K562 (cell line): Measurements from ENCODE around the gene UTS2R. TPM values are rescaled to one million over a fixed set of nuclear protein-coding genes. Genes with fewer than 3 reads are reported as not detected.

Experiments used
- ADNP ChIP-seq: fragments of 200-800 bp; sonication (Bioruptor generic); IDR thresholded peaks from 2 replicates; pipeline ENCODE4 v1.6.1; 2016; ENCODE audit warnings: missing genetic modification characterization, missing compliant biosample characterization
- ARID2 ChIP-seq: fragments of 450-650 bp; IDR thresholded peaks from 2 replicates; pipeline ENCODE4 v1.6.1; 2017; ENCODE audit warnings: antibody characterized with exemption, mild to moderate bottlenecking
- EP400 ChIP-seq: fragments of 450-650 bp; IDR thresholded peaks from 2 replicates; pipeline ENCODE4 v1.6.1; 2017; ENCODE audit warnings: antibody characterized with exemption, mild to moderate bottlenecking, moderate library complexity
- FOXJ2 ChIP-seq: fragments of 200-800 bp; sonication (Bioruptor generic); IDR thresholded peaks from 2 replicates; pipeline ENCODE4 v1.6.1; 2016; ENCODE audit warnings: missing genetic modification characterization, missing compliant biosample characterization
- HMG20A ChIP-seq: fragments of 450-650 bp; formaldehyde crosslinking; conservative IDR thresholded peaks from 2 replicates; pipeline ENCODE4 v1.4.0; 2020; ENCODE audit warnings: mild to moderate bottlenecking, mixed read lengths
- HOXB6 ChIP-seq: fragments of 250-450 bp; sonication (Bioruptor Pico); IDR thresholded peaks from 2 replicates; pipeline ENCODE4 v1.5.1; 2022; ENCODE audit warnings: mild to moderate bottlenecking, borderline replicate concordance
- KLF13 ChIP-seq: fragments of 450-650 bp; IDR thresholded peaks from 2 replicates; pipeline ENCODE4 v1.6.1; 2016; ENCODE audit warnings: missing genetic modification characterization, low read depth, mild to moderate bottlenecking, missing compliant biosample characterization, moderate library complexity, borderline replicate concordance
- MTA2 ChIP-seq: fragments of 450-650 bp; IDR thresholded peaks from 2 replicates; pipeline ENCODE4 v1.6.1; 2016; ENCODE audit warnings: low read depth
- NR2C2 ChIP-seq, 2 experiments: fragments of 200-800 bp in 1 of 2; sonication (Bioruptor generic) in 1 of 2; sonication (generic) in 1 of 2; formaldehyde crosslinking in 1 of 2; IDR thresholded peaks; 2 replicates each; pipeline versions ENCODE4 v1.6.1 to v1.8.0; 2016 to 2022; ENCODE audit warnings: mild to moderate bottlenecking in 1 of 2, missing compliant biosample characterization in 1 of 2, missing genetic modification characterization in 1 of 2, missing genetic modification reagents in 1 of 2
- PHF20 ChIP-seq: fragments of 450-650 bp; IDR thresholded peaks from 2 replicates; pipeline ENCODE4 v1.6.1; 2018; ENCODE audit not compliant: partially characterized antibody
- PRMT5 ChIP-seq: sonication (generic); formaldehyde crosslinking; IDR thresholded peaks from 2 replicates; pipeline ENCODE4 v1.5.0; 2020; ENCODE audit warnings: missing genetic modification reagents
- SAFB ChIP-seq: fragments of 200-400 bp; formaldehyde crosslinking; IDR thresholded peaks from 2 replicates; pipeline ENCODE4 v1.6.1; 2017; ENCODE audit warnings: low read depth, low read length, borderline replicate concordance
- SRSF9 ChIP-seq: fragments of 200-400 bp; formaldehyde crosslinking; IDR thresholded peaks from 2 replicates; pipeline ENCODE4 v1.6.1; 2017; ENCODE audit warnings: low read depth, low read length, borderline replicate concordance
- TARDBP ChIP-seq: fragments of 450-650 bp; IDR thresholded peaks from 2 replicates; pipeline ENCODE4 v1.6.1; 2016
- TBL1XR1 ChIP-seq, 2 experiments: IDR thresholded peaks; 2 replicates each; pipeline ENCODE4 v1.6.1; 2012; ENCODE audit warnings: improper control_type of control experiment in 2 of 2, low read length in 2 of 2, mild to moderate bottlenecking in 1 of 2
- TCF3 ChIP-seq: sonication (generic); formaldehyde crosslinking; IDR thresholded peaks from 2 replicates; pipeline ENCODE4 v1.4.0; 2020; ENCODE audit warnings: mild to moderate bottlenecking, missing genetic modification reagents
- THRAP3 ChIP-seq: fragments of 450-650 bp; IDR thresholded peaks from 2 replicates; pipeline ENCODE4 v1.6.1; 2016; ENCODE audit warnings: mild to moderate bottlenecking, inconsistent platforms, borderline replicate concordance
- ZNF561 ChIP-seq: fragments of 450-650 bp; formaldehyde crosslinking; conservative IDR thresholded peaks from 2 replicates; pipeline ENCODE4 v1.4.0; 2020; ENCODE audit warnings: mild to moderate bottlenecking, moderate library complexity
- ZNF778 ChIP-seq: fragments of 450-650 bp; formaldehyde crosslinking; IDR thresholded peaks from 2 replicates; pipeline ENCODE4 v1.4.0; 2020; ENCODE audit warnings: mild to moderate bottlenecking, moderate library complexity
- polyA plus RNA-seq, 8 experiments: library from polyadenylated mRNA; depleted of rRNA in 4 of 8; stranded (reverse) in 5 of 8; unstranded in 3 of 8; fragments of >200 nt; fragmentation: Nextera tagmentation in 2 of 8; fragmentation: Illumina TruSeq in 1 of 8; extraction: Ambion mirVana in 2 of 8; extraction: Trizol in 1 of 8; gene quantifications; 2 replicates each; pipeline versions ENCODE4 v1.2.1 to v1.2.3, GENCODE V29; 2011 to 2014; ENCODE audit warnings: inconsistent platforms in 1 of 8, missing spikeins in 1 of 8
- total RNA-seq, 7 experiments: library from RNA; depleted of rRNA in 6 of 7; stranded (reverse); fragments of >200 nt in 6 of 7; fragmentation: Illumina TruSeq in 2 of 7; extraction: Trizol in 2 of 7; gene quantifications; 2 replicates each; pipeline versions ENCODE4 v1.2.1 to v1.2.3, GENCODE V29; 2011 to 2021; ENCODE audit warnings: low replicate concordance in 1 of 7
- TF ChIP-seq, protein P1 (sequence below): fragments of 450-650 bp; formaldehyde crosslinking; IDR thresholded peaks from 2 replicates; pipeline ENCODE4 v1.4.0; 2022; ENCODE audit warnings: missing genetic modification characterization
- TF ChIP-seq, protein P2 (sequence below), 2 experiments: fragments of 250-450 bp in 1 of 2; fragments of 450-650 bp in 1 of 2; sonication (Bioruptor Pico) in 1 of 2; IDR thresholded peaks; 2 replicates each; pipeline versions ENCODE4 v1.6.1 to v1.8.0; 2016 to 2021; ENCODE audit warnings: mild to moderate bottlenecking in 2 of 2, moderate library complexity in 2 of 2, missing compliant biosample characterization in 1 of 2, missing genetic modification characterization in 1 of 2
- TF ChIP-seq, protein P3 (sequence below): fragments of 250-450 bp; sonication (Bioruptor Pico); IDR thresholded peaks from 2 replicates; pipeline ENCODE4 v1.8.0; 2022; ENCODE audit warnings: moderate library complexity, mild to moderate bottlenecking, inconsistent platforms
- TF ChIP-seq, protein P4 (sequence below): sonication (generic); formaldehyde crosslinking; IDR thresholded peaks from 2 replicates; pipeline ENCODE4 v1.9.0; 2022; ENCODE audit warnings: mild to moderate bottlenecking, missing genetic modification reagents

UTS2R gene
- total and polyA plus RNA-seq, 9 of the 15 experiments (the other 6 are each of a cell fraction or from before 2014, with no cell fraction given) = 0.22 TPM; not detected in 8

DNA sequence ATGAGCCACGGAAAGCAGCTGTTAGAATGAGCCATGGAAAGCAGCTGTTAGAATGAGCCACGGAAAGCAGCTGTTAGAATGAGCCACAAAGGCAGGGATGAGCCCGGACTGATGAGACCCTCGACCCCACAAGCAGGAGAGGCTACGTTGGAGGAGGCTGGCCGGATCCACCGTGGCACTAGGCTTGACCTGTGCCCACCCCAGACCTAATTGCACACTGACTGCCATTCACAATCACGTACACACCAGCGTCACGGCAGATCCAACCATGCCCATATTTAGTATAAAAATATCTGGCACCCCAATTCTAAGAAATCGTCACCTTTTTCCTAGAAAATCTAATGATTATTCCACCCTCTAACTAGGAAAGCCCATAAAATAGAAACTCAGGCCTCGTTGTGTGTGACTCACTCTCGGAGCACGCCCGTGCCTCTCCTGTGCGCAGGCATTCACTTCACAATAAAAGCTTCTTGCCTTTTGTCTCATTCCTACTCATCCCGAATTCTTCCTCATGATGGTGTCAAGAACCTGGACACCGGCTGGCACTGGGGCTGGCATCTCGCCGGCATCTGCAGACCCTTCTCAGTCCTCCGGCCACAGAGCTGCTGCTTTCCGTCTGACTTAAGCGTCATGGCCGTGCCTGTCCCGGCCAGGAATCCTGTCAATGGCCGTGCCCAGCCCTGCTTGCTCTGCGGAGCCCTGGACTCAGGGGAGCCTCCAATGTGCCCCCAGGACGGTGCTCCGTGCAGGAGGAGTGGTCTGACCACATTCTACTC is 32.5 kb upstream of the UTS2R start (continued):
- no peak for TF ChIP-seq FOXJ2 (tag)
- no peak for TF ChIP-seq PRMT5 (CRISPR knock-in tag)
- no peak for TF ChIP-seq HOXB6 (CRISPR knock-in tag)
- TF ChIP-seq ARID2 = no peak
- no peak for TF ChIP-seq NR2C2 (CRISPR knock-in tag; IDR thresholded peaks at IDR 0.05)
- peak; percentile 61 for TF ChIP-seq NR2C2 (tag; IDR thresholded peaks at IDR 0.05)
- no peak for TF ChIP-seq ZNF561 (CRISPR knock-in tag)
- TF ChIP-seq KLF13 (tag) = no peak
- TF ChIP-seq HMG20A (CRISPR knock-in tag) = no peak
- TF ChIP-seq TARDBP = no peak
- TF ChIP-seq, protein P1, sequence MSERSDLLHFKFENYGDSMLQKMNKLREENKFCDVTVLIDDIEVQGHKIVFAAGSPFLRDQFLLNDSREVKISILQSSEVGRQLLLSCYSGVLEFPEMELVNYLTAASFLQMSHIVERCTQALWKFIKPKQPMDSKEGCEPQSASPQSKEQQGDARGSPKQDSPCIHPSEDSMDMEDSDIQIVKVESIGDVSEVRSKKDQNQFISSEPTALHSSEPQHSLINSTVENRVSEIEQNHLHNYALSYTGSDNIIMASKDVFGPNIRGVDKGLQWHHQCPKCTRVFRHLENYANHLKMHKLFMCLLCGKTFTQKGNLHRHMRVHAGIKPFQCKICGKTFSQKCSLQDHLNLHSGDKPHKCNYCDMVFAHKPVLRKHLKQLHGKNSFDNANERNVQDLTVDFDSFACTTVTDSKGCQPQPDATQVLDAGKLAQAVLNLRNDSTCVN (CRISPR knock-in tag) = no peak
- TF ChIP-seq PHF20 = no peak
- no peak for TF ChIP-seq ZNF778 (CRISPR knock-in tag)
- TF ChIP-seq TBL1XR1 (IDR thresholded peaks at IDR 0.05; ENCODE audit: low read length in 2 of 2) = 0 out of 4 replicates have a peak, but pooled peaks of 1 of the 2 experiments have one; percentile 38
- no peak for TF ChIP-seq SAFB
- peak; percentile 16; the same call in 1 of the 2 replicates for TF ChIP-seq MTA2
- TF ChIP-seq, protein P2, sequence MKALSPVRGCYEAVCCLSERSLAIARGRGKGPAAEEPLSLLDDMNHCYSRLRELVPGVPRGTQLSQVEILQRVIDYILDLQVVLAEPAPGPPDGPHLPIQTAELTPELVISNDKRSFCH (CRISPR knock-in tag; IDR thresholded peaks at IDR 0.05) = no peak
- TF ChIP-seq, protein P2 (tag; IDR thresholded peaks at IDR 0.05) = peak; percentile 71
- TF ChIP-seq TCF3 = no peak
- peak; percentile 72 for TF ChIP-seq EP400
- TF ChIP-seq, protein P3, sequence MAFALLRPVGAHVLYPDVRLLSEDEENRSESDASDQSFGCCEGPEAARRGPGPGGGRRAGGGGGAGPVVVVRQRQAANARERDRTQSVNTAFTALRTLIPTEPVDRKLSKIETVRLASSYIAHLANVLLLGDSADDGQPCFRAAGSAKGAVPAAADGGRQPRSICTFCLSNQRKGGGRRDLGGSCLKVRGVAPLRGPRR (CRISPR knock-in tag) = no peak
- TF ChIP-seq ADNP = no peak
- TF ChIP-seq SRSF9 = no peak
- TF ChIP-seq THRAP3 = no peak
- TF ChIP-seq, protein P4, sequence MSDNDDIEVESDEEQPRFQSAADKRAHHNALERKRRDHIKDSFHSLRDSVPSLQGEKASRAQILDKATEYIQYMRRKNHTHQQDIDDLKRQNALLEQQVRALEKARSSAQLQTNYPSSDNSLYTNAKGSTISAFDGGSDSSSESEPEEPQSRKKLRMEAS (CRISPR knock-in tag) = peak; percentile 72
